ENCODE measurements around the gene CFAP43.
A peak's percentile ranks its signal among the peaks of the same experiment; 100 is the strongest.

CFAP43 gene, protein sequence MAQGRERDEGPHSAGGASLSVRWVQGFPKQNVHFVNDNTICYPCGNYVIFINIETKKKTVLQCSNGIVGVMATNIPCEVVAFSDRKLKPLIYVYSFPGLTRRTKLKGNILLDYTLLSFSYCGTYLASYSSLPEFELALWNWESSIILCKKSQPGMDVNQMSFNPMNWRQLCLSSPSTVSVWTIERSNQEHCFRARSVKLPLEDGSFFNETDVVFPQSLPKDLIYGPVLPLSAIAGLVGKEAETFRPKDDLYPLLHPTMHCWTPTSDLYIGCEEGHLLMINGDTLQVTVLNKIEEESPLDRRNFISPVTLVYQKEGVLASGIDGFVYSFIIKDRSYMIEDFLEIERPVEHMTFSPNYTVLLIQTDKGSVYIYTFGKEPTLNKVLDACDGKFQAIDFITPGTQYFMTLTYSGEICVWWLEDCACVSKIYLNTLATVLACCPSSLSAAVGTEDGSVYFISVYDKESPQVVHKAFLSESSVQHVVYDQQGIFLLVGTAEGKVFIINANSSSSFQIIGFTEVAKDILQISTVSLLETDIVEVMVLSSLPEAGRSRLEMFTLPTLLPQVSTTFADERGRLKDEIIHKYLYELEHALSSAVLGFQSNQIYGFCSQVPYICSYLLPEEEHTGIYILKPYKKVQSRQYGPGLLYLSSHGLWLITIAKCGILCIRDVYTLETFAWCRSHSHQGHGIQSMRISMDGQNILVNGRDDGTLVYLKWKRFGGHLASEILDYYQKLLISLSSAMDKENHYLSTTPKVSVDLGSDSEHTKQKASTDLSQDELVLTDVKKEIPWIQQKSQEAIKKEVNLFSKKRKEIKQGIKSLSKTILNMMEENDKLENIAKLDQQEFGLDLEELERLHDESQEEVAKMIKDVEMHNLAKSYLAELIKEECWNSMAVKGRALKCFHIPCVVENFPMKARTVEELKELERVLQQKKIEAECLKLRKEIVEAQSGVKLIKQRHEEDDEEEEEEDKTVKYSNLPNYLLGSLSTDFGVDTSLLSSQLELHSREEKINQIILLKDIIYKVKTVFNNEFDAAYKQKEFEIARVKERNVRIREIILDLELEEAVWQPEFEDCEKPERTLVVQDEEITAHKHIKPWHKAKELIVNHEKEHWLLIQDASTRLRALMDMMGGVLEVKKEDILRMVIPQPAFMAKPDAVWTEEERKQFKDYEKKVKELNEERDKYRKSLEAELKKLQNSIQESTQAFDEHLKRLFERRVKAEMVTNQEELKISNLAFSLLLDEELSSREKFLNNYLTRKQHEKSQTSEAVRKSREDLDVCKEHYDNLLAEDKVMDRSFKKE (N-terminal part only)

DNA sequence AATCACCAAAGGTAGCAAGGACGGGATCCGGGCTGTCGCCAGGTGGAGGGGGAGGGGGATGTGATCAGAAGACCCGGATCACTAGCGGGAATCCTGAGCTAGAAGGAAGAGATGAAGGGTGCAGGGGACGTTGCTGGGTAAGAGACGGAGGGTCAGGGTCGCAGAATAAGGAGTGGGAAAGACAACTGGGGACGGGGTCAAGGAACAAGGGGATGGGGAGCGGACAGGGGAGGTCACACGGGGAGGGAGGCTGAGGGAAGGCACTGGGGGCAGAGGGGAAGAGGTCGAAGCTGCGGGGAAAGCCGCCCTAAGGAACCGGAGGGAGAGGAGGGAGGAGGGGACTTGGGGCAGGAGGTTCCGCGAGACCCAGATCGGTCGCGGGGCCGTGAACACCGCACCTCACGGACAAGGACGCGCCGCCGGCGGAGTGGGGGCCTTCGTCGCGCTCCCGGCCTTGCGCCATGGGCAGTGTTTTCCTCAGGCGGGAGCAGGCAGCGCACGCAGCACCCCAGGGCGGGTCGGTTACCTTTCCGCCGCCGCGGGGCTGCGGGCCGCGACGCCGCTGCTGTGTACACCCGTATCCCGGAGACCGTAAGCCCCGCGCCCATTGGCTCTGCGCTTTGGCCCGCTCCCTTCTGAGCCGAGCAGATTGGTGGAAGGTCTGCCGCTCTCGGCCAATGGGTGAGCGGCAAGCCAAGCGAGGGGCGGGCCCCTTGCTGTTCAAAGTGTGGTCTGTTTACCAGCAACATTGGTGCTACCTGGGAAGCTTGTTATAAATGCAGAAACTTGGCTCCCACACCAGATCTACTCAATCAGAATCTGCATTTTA, at the start of gene CFAP43:
CFAP43 (minus strand) TSS at position 581 of the 829 bp plus-strand sequence; CDS start at position 463, 118 bp downstream.
- peak; percentile 99 for DNase-seq (ENCODE audit: low spot score)

DNA sequence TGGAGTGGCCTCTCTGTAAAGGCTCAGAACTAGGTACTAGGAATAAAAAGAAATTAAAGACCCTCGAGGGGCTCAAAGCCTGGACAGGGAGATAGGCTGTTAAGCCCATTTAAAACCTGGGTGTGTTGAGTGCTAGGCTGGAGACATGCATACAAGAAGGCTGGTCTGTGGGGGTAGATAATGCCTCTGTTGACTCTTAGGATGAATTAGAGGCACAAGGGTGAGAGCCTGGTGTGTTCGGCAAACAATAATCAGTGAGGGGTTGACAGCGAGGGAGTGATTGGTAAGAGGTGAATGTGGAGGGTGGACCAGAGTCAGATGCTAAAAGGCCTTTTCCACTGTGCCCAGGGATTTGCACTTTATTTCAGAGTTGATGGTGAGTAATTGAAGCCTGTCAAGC, 49.5 kb upstream of the CFAP43 start:
- no peak for DNase-seq (ENCODE audit: low spot score)

DNA sequence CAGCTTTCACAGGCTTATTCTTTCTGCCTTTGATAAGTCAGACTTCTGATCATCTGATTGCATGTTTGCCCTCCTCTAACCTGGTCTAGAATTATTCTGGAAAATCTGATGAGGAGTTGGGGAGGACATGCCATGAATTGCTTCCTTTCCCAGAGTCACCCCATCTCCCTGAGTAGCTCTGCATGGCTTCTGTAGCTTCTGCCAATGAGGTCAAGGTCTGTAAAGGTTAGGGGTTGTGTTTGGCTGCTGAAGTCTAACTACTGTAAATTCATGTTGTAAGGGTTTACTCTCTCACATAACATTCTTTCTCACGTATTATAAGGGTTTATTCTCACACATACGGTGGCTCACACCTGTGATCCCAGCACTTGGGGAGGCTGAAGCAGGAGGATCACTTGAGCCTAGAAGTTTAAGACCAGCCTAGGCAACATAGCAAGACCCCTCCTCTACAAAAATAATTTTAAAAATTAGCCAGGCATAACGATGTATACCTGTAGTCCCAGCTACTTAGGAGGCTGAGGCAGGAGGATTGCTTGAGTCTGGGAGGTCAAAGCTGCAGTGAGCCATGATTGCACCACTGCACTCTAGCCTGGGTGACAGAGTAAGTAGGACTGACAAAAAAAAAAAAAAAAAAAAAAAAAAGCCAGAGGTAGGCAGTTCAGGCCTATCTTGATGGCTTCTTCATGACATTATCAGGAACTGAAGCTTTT, 47.5 kb upstream of the CFAP43 start:
- no peak for DNase-seq (ENCODE audit: low spot score)

DNA sequence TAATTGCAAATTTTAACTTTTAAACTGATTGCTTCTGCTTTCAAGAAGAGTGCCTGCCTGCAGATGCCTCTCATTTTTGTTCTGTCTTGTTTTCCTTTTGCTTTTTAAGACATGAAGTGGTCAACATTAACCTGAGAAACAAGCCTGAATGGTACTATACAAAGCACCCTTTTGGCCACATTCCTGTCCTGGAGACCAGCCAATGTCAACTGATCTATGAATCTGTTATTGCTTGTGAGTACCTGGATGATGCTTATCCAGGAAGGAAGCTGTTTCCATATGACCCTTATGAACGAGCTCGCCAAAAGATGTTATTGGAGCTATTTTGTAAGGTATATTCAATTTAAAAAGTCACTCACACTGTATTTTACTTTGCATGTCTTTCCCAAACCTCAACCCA, 45.6 kb upstream of the CFAP43 start:
- DNase-seq (ENCODE audit: low spot score): no peak

DNA sequence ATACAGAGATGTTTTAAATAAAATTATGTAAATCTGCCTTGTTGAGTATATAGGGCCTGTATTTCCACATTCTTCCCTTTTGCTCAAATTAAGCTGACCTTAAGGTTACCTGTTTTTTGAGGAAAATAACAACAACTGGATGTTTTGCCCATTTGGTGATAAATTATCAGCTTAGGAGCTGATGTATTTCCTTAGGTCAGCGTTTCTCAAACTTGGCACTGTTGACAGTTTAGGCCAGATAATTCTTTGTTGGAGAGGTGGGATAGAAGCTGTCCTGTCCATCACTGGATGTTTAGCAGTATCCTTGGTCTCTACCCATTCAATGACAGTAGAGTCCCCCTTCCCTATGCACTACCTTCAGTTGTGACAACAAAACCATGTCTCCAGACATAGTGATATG, 44.0 kb upstream of the CFAP43 start:
- DNase-seq (ENCODE audit: low spot score): no peak

DNA sequence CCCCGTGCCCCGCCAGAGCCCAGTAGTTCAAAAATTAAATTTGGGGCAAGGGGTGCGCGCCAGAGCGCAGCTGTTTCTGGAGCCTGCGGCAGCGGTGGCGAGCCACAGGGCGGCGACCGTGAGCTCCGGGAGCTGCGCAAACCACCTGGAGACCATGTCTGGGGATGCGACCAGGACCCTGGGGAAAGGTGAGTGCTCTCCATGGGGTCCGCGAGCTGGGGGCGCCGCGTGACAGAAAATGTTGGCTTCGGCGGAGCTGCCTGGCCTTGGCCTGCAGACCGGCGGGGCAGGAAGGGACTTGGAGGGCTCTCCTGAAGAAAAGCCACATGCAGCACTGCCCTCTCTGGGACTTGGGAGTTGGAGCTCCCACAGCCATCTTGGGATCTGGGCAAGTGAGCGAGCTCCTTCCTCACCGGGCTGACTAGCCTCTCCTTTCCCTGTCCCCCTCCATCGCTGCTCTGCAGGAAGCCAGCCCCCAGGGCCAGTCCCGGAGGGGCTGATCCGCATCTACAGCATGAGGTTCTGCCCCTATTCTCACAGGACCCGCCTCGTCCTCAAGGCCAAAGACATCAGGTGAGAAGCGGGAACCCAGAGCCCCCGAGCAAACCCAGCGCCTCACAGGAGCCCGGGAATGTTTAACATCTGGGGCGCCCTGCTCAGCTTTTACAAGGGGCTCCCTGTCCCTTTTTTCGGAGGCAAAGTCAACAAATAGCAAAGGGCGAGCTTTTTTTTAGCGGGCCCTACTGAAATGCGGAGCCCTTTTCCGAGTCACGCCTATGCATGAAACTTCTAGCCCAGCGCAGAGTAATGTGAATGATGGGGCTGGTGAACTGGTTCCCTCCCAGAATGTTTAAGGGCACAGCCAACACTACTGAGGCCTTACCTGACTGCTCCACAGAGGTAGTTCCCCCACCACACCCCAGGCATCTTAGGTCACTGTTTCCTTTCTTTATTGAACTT, 42.9 kb upstream of the CFAP43 start:
- DNase-seq (ENCODE audit: low spot score): peak; percentile 30

DNA sequence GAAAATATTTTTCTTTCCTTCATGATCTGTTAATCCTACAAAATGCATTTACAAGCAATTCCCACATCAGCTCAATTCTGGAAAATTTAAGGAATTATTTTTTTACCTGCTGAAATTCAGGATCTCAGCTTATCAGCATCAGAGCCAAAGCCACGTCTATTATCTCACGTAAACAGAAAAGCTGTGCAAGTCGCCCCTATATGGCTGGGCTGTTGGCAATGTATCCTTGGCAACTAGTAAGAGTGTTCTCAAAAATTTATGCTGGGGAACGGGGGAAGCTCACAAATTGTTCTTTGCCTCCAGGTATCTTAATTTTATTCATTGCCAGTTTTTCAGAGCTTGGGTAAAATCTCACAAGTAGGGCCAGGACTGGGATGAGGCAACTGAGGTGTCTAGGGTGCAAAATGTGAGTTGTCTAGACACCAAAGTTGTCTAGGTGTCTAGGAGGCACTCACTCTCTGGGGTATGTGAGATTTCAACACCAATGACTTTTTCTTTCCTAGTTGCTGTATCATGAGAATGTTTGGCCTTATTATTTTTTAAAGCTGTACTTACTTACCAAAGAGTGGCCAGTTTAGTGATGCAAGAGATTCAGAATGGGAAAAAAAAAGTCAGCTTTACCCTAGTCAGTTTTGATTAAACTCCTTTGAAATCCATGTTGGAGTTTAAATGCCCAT, 41.9 kb upstream of the CFAP43 start:
- DNase-seq (ENCODE audit: low spot score): no peak

DNA sequence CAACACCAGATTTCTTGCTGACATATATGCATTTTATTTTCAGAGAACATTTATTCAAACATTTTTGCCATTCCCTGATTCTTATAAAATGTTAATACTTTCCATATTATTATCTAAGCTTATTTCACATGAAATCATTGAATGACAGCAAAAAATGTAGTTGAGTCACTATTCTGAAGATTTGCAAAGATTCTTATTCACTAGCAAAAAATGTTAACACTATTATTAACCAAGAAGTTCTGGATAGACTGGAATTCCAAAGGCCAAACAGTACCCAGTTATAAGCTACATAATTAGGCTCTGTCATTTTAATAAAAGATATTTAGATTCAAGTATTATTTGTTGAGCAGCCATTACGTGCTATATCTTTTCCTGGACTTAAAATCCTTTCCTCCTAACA, 41.1 kb upstream of the CFAP43 start:
- no peak for DNase-seq (ENCODE audit: low spot score)

DNA sequence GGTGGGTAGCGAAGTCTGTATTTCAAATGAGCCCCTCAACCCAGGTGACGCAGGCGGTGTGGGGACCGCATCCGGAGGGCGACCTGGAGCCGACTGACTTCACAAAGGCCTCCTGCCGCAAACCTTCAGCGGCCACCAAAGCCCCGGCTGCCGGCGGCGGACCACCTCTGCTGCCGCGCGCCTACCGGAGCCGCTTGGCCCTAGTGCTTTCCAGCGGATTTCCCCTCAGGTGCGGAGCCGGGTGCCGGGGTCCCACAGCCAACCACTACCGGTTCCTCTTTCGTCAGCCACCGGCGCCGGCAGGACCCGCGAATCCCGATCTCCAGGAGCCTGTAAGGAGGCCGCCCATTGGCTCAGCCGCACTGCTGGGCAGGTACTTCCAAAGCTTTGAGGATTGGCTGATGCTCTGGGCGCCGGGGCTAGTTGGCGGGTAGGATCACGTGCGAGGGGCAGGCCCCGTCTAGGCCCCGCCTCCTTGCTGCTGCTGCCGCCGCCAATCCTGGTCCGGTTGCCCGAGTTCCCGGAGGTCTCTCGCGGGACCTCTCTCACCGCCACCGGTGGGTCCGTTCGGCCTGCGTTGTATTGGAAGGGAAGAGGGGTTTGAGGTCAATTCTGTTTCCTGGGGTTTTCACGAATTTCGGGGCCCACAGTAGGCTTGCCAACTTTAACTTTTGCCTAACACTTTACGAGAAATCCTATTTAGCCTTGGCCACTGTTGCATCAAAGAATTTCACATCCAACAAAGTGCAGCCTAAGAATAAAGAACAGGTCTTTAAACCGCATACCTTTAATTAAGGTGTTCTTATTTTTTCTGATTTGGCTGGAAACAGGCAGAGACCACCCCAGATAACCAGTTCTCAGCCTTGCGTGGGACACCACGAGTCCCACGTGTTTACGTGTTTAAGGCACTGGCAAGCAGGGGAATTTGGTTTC, 36.8 kb upstream of the CFAP43 start, which contains the start of gene GSTO2:
GSTO2 (plus strand) TSS at position 472 of the 933 bp plus-strand sequence. CDS start 5,732 bp downstream, outside the sequence.
- DNase-seq (ENCODE audit: low spot score): peak; percentile 98

DNA sequence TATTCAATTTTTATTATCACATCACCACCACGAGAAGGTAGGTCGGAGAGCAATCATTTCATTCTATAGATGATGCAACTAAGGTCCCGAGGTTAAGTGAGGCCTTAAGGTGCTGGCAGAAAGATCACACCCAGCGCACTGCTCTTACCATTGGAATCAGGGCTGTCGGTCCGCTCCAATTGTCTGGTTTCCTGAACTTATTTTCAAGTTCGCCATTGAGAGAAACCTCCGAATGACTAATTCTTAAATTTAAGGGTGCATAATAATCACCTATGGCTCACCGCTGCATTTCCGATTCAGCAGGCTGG, 36.2 kb upstream of the CFAP43 start:
- no peak for DNase-seq (ENCODE audit: low spot score)

DNA sequence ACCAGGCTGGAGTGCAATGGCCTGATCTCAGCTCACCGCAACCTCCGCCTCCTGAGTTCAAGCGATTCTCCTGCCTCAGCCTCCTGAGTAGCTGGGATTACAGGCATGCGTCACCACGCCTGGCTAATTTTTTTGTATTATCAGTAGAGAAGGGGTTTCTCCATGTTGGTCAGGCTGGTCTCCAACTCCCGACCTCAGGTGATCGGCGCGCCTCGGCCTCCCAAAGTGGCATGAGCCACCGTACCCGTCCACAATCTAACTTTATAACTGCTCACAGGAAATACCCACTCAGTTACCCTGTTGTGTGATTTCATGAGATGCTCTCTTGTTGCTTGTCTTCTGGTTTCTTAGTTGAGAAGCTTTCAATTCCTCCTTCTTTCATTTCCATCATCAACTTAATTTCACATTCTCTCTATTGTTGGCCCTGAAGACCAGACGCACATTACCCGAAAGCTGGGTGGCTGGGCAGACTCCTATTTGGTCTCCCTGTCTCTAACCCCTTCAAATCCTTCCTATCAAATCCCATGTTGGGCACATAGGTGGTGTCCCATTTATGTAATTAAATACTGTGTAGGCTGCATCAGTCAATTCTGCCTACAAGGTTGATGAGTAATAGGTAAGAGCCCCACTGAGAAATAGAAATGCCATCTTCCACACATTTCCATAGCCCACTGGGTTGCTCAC, 35.7 kb upstream of the CFAP43 start:
- no peak for DNase-seq (ENCODE audit: low spot score)

DNA sequence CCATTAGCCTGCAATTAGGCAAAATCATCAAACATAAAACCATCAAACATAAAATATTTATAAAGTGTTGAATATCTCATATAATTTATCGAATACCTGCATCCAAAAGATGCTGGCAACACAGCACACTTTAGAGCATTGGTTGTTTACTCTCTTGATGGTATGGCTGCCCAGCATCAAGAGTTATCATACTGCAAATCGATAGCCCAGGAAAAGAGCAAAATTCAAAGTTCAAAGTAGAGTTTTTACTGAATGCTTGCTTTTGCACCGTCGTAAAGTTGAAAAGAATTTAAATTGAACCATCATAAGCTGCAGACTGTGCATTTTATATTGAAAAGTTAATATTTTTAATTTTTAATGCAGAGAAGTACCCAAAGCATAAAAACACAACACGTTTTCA, 32.6 kb upstream of the CFAP43 start:
- no peak for DNase-seq (ENCODE audit: low spot score)

DNA sequence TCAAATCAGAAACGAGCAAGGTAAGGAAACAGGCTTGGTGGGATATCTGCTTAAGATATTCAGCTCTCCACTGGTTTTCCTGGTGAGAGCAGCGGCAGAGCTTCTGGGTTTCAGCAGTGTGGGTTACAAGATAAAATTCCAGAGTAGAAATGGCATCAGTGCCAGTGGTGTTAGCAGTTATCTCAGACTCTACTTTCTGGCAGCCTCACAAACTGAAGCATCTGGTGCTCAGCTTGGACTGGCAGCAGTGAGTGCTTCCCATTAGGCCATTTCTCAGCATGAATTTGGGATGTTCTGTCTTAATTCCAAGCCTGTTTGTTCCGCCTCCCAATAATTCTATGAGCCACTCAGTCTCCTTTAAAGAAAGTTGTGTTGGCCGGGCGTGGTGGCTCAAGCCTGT, 29.9 kb upstream of the CFAP43 start:
- no peak for DNase-seq (ENCODE audit: low spot score)

DNA sequence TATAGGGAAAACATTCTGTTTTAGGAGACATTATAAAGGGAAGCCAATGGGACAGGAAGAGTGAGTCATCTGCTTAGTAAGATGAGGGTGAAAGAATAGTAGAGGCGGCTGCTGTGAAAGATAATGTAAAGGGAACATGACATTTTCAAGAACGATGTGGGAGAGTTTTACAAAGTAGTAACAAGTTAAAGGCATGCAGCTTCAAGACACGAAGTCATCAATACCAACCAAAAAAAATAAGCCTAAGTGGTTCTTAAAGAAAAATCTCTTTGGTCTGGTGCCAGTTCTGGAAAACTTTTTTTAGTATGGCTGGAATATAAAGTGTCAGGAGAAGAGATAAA, 28.6 kb upstream of the CFAP43 start:
- DNase-seq (ENCODE audit: low spot score): peak; percentile 41

DNA sequence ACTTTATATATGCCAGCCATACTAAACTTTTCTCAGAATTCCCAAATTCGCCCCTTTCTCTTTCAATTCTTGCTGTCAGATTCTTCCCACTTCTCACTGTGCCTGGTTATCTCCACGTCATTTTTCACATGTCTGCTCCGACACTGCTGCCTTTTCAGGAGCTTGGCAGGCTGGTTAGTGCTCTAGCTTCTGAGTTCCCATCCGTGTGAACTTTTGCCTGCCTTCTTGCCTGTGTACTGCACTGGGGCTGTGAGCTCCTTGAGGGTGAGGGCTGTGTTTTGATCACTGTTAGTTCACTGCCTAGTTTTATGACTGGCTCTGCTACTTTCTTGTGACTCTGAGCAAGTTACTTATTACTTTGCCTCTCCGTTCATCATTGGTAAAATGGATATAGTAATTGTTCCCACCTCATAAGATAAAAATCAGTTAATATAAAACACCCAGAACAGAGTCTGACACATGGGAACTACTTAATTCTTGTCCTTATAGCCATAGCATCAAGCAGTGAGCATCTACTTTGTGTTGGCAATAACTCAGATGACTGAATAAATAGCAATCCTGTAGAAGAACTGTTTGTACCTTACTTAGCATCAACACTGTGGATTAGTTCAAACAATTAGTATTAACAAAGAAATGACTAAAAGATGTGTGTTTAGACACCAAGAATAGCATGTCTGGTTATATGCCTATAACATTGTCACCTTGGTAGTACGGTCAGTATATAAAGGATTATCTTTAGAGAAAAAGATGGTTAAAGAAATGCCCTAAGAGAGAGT, 28.0 kb upstream of the CFAP43 start:
- DNase-seq (ENCODE audit: low spot score): no peak

DNA sequence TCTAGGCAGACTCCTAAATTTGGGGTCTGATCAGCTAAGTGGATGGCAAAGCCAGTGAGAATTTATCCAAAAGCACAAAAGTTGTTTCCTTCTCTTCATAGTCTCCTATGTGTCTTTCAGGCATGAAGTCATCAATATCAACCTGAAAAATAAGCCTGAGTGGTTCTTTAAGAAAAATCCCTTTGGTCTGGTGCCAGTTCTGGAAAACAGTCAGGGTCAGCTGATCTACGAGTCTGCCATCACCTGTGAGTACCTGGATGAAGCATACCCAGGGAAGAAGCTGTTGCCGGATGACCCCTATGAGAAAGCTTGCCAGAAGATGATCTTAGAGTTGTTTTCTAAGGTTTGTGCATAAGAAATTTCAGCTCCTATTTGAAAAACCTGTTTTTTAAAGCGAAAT, 27.3 kb upstream of the CFAP43 start:
- no peak for DNase-seq (ENCODE audit: low spot score)

DNA sequence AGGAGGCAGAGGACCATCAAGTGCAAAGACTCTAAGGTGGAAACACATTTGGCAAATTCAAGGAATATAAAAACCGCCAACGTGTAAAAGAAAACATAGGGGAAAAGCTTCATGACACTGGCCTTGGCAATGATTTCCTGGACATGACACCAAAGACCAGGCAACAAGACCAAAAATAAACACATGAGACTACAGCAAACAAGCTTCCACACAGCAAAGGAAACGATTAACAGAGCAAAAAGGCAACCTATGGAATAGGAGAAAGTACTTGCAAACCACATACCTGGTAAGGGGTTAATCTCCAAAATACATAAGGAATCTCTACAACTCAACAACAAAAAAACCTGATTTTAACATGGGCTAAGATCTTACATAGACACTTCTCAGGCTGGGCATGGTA, 26.0 kb upstream of the CFAP43 start:
- DNase-seq (ENCODE audit: low spot score): no peak

Data from CD4-positive, alpha-beta T cell treated with Interleukin-15 for 4 hours (primary cell).